ENCODE results near the gene RNF151.

DNA sequence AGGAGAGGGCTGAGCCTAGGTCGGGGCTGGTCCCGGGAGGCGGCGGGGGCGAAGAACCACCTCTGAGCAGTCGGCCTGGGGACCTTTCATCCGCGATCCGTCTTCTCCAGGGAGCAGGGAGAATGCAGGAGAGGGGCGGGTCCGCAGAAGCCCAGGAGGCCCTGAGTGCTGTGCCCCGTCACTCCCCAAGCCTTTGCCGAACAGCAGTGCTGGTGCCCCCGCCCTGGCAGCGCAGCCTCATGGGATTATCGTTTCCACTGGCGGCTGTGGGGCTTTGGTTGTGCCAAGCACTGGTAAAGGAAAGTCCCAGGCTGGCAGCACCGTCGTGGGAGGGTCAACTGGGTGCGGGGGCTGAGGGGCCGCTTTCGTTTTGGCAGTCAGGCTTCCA, 5.8 kb downstream of the RNF151 start:
- TF ChIP-seq EZH2 (IDR thresholded peaks at IDR 0.05), result no peak
- no peak for TF ChIP-seq POLR2AphosphoS5 (IDR thresholded peaks at IDR 0.05; ENCODE audit: borderline replicate concordance, low read depth, low read length)

All from SK-N-MC (cell line).